ENCODE measurements around the gene TMEM222. TPM values are rescaled to one million over a fixed set of nuclear protein-coding genes. Genes with fewer than 3 reads are reported as not detected.

Gene TMEM222
- total RNA-seq, 1 experiment from 2014 or later, result 55.5 TPM

DNA sequence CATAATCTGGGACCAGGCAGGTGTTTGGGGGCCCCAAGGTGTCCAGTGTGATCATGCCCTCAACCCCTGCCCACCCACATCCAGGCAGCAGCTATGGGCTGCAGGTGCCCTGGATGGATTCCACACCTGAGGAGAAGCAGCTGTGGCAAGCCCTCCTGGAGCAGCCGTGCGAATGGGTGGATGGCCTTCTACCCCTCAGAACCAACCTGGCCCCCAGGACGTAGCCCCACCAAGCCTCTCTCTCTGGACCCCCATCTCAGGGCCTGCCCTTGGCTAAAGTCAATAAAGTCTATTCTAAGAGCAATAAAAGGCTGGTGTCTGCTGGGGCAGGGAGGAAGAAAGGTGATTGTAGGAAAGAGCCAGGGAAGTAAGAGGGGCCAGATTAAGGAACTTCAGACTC is 31.7 kb downstream of the TMEM222 start:
- Histone ChIP-seq H3K4me1 (ENCODE audit: insufficient read depth, low read length, poor library complexity, severe bottlenecking) (no peaks in the 10 kb centered on the region), H3K27me3 (replicated peaks; ENCODE audit: insufficient read depth, low read depth, low read length, poor library complexity) (no peaks in the 10 kb centered on the region), H3K27ac (ENCODE audit: low read depth, low read length, poor library complexity, severe bottlenecking) (no peak overlapping the region), H3K36me3 (ENCODE audit: insufficient read depth, low read length, poor library complexity, severe bottlenecking) (no peaks in the 10 kb centered on the region), H3K4me3 (ENCODE audit: low read depth, low read length, poor library complexity, severe bottlenecking) (no peak overlapping the region), H3K9me3 (ENCODE audit: low read depth, low read length, poor library complexity, severe bottlenecking) (no peaks in the 10 kb centered on the region)
- BruUV-seq (replicated peaks), result no TSS peak
- ChIA-PET CTCF (no interaction called here), POLR2A (ENCODE audit: low non-redundant PET) (no interaction called here)
- no peak for DNase-seq (ENCODE audit: low spot score)
- intact Hi-C loops (cut with micrococcal nuclease; ENCODE audit: unreplicated experiment), result no loop called here
- TF ChIP-seq EZH2 (IDR thresholded peaks at IDR 0.05; ENCODE audit: borderline replicate concordance, low read depth, low read length, poor library complexity, severe bottlenecking), result no peak

- H3K27me3 ChIP-seq (replicated peaks; ENCODE audit: insufficient read depth, low read depth, low read length, poor library complexity), result no peaks in the 10 kb centered on the region
- no peak overlapping the region for H3K27ac ChIP-seq (ENCODE audit: low read depth, low read length, poor library complexity, severe bottlenecking)
- DNase-seq (ENCODE audit: low spot score), result no peak
- CTCF ChIA-PET, result interaction anchor here (0.6 kb wide), 1 partner anchor 17 kb away, joined by 8 read pairs; no protein-coding TSS in a partner anchor
- no TSS peak for BruUV-seq (replicated peaks)
- no peaks in the 10 kb centered on the region for H3K4me1 ChIP-seq (ENCODE audit: insufficient read depth, low read length, poor library complexity, severe bottlenecking)
- POLR2A ChIA-PET (ENCODE audit: low non-redundant PET), result no interaction called here
- H3K4me3 ChIP-seq (ENCODE audit: low read depth, low read length, poor library complexity, severe bottlenecking), result no peak overlapping the region
- TF ChIP-seq EZH2 (IDR thresholded peaks at IDR 0.05; ENCODE audit: borderline replicate concordance, low read depth, low read length, poor library complexity, severe bottlenecking), result no peak
- TF ChIP-seq CTCF (conservative IDR thresholded peaks at IDR 0.05; ENCODE audit: low read depth, low read length), result no peak
- H3K36me3 ChIP-seq (ENCODE audit: insufficient read depth, low read length, poor library complexity, severe bottlenecking), result no peaks in the 10 kb centered on the region
- H3K9me3 ChIP-seq (ENCODE audit: low read depth, low read length, poor library complexity, severe bottlenecking), result no peaks in the 10 kb centered on the region
- intact Hi-C loops (cut with micrococcal nuclease; ENCODE audit: unreplicated experiment), result no loop called here
These were observed 33.7 kb downstream of the TMEM222 start for GRCh38 chr1:27355683-27356082.

DNA sequence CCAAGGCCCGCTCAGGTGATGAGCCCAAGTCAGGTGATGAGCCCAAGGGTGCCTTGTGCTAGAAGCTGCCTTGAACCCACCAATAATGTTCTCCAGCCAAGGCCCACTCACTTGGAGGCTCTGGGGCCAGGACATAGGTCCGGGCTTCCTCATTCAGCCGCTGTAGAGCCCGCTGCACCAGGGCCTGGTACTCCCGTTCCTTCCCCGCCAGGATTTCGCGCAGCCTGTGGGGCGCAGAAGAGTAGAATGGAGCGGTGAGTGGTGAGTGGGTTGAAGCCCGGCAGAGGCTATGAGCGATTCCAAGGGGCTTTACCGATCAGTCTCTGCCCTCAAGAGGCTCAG is 34.3 kb downstream of the TMEM222 start:
- Histone ChIP-seq H3K27ac (ENCODE audit: low read depth, low read length, poor library complexity, severe bottlenecking) (no peak overlapping the region), H3K27me3 (replicated peaks; ENCODE audit: insufficient read depth, low read depth, low read length, poor library complexity) (no peaks in the 10 kb centered on the region), H3K36me3 (ENCODE audit: insufficient read depth, low read length, poor library complexity, severe bottlenecking) (no peaks in the 10 kb centered on the region), H3K9me3 (ENCODE audit: low read depth, low read length, poor library complexity, severe bottlenecking) (no peaks in the 10 kb centered on the region), H3K4me1 (ENCODE audit: insufficient read depth, low read length, poor library complexity, severe bottlenecking) (no peaks in the 10 kb centered on the region), H3K4me3 (ENCODE audit: low read depth, low read length, poor library complexity, severe bottlenecking) (no peak overlapping the region)
- TF ChIP-seq EZH2 (IDR thresholded peaks at IDR 0.05; ENCODE audit: borderline replicate concordance, low read depth, low read length, poor library complexity, severe bottlenecking), result no peak
- TF ChIP-seq CTCF (conservative IDR thresholded peaks at IDR 0.05; ENCODE audit: low read depth, low read length), result no peak
- POLR2A ChIA-PET (ENCODE audit: low non-redundant PET), result no interaction called here
- DNase-seq (ENCODE audit: low spot score), result no peak
- no TSS peak for BruUV-seq (replicated peaks)
- CTCF ChIA-PET, result interaction anchor here (0.6 to 1.4 kb wide), 4 partner anchors 9 to 845 kb away, joined by 3 to 8 read pairs (median 4); no protein-coding TSS in a partner anchor
- intact Hi-C loops (cut with micrococcal nuclease; ENCODE audit: unreplicated experiment), result no loop called here

DNA sequence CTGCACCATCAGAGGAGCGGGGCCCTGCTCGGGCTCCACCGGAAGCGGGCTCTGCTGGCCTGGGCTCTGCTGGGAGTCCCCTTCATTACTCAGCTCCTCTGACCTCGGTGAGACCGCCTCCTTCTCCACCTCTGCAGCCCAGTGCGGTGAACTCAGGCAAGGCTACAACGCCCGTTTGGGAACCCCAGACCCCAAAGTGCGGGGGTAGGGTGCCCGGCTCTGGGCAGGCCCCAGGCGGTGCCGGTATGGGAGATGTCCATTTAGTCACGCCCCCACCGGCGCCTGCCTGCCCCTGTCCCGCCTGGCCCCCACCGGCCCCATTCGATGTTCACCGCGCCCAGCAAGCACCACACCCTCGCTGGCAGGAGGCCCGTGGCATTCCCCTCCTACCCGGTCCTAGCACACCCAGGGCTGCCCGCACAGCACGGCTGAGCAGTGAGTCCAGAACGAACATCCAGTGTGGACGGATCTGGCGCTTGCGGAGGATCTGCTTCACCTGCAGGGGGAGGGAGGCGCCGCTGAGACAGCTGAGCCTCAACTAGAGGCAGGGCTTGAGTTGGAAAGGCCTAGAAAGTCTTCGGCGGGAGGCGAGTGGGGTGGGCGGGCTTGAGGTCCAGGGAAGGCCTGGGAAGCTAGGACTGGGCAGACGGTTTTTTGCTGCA is 34.8 kb downstream of the TMEM222 start:
- intact Hi-C loops (cut with micrococcal nuclease; ENCODE audit: unreplicated experiment), result loop anchor here (1.0 kb wide), 1 partner anchor 250 kb away; no protein-coding TSS in a partner anchor
- ChIA-PET POLR2A (ENCODE audit: low non-redundant PET) (no interaction called here), CTCF (interaction anchor here (0.6 to 1.4 kb wide), 4 partner anchors 9 to 845 kb away, joined by 3 to 4 read pairs (median 3); no protein-coding TSS in a partner anchor)
- Histone ChIP-seq H3K27ac (ENCODE audit: low read depth, low read length, poor library complexity, severe bottlenecking) (no peak overlapping the region), H3K4me3 (ENCODE audit: low read depth, low read length, poor library complexity, severe bottlenecking) (no peak overlapping the region), H3K36me3 (ENCODE audit: insufficient read depth, low read length, poor library complexity, severe bottlenecking) (no peaks in the 10 kb centered on the region), H3K27me3 (replicated peaks; ENCODE audit: insufficient read depth, low read depth, low read length, poor library complexity) (no peaks in the 10 kb centered on the region), H3K9me3 (ENCODE audit: low read depth, low read length, poor library complexity, severe bottlenecking) (no peaks in the 10 kb centered on the region), H3K4me1 (ENCODE audit: insufficient read depth, low read length, poor library complexity, severe bottlenecking) (no peaks in the 10 kb centered on the region)
- TF ChIP-seq CTCF (conservative IDR thresholded peaks at IDR 0.05; ENCODE audit: low read depth, low read length) (no peak), EZH2 (IDR thresholded peaks at IDR 0.05; ENCODE audit: borderline replicate concordance, low read depth, low read length, poor library complexity, severe bottlenecking) (no peak)
- no peak for DNase-seq (ENCODE audit: low spot score)
- no TSS peak for BruUV-seq (replicated peaks)

Data from A673 (cell line).